ENCODE data around the gene SLC6A7.

SLC6A7 gene

DNA sequence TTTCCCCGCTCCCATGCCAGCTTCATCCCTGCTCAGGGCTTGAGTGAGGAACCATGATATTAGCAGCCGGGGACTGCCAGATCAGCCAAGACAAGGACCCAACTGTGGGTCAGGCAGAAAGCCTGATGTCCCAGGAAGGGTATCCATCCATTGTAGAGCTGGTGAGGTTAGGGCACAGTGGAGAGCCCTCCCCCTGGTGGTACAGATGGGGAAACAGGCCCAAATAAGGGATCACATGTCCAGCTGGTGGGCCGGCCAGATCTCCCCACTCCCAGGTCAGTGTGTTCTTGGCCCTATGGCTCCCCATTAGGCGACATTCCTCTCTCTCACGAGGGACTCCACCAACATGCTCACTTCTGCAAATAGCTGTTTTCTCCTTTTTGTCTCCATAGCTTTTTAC, 14.3 kb upstream of the SLC6A7 start:
- no peak for DNase-seq

DNA sequence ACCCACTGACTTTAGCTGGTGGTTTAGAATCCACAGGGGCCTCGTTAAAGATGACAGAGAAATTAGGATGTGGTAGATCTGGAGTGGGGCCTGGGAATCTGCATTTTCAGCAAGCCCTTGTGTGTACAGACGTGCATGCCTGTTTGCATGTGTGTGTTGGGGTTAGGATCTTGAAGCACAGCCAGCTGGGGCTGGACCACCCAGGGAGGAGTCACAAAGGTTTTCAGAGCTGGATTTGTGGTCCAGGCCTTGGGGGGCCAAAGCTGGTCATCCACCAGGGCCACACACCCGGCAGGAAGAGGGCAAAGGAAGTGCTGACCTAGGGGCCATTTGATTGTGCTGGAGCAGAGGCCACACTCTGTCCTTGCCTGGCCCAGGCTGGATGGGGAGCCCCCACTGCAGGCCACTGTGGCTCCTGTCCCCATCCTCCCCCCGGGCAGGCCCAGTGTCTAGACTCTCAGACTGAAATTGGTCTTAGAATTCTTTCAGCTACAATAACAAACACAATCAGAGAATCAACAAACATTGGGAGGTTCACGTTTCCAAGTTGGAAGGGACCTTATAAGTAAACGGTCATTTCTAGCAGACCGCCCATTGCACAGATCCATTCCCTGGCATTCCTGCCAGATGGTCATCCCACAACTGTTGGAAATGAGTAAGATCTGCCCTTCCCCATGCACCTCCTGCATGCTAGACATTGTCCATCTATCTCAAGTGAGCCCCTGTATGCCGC, 13.0 kb upstream of the SLC6A7 start:
- DNase-seq, result no peak

DNA sequence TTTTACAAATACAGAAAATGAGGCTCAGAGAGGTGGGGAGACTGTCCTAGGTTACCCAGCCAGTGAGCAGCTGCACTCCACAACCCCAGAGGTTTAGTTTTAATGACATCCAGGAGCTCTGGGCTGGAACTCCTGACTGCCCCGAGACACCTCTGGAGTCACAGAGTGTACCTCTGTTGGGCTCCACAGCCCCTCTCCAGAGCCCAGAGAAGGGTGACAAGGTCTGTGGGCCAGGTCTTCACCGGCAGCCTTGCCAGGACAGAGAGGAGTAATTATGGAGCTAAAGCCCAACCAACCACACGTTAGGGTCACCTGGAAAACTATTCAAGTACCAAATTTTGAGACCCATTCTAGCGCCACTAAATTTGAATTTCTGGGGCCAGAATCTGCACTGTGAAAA, 12.1 kb upstream of the SLC6A7 start:
- DNase-seq, result no peak

GRCh38 chr5:150178262-150178661, 11.6 kb upstream of the SLC6A7 start:
- no peak for DNase-seq

GRCh38 chr5:150179019-150179620, 10.7 kb upstream of the SLC6A7 start:
- DNase-seq, result no peak

DNA sequence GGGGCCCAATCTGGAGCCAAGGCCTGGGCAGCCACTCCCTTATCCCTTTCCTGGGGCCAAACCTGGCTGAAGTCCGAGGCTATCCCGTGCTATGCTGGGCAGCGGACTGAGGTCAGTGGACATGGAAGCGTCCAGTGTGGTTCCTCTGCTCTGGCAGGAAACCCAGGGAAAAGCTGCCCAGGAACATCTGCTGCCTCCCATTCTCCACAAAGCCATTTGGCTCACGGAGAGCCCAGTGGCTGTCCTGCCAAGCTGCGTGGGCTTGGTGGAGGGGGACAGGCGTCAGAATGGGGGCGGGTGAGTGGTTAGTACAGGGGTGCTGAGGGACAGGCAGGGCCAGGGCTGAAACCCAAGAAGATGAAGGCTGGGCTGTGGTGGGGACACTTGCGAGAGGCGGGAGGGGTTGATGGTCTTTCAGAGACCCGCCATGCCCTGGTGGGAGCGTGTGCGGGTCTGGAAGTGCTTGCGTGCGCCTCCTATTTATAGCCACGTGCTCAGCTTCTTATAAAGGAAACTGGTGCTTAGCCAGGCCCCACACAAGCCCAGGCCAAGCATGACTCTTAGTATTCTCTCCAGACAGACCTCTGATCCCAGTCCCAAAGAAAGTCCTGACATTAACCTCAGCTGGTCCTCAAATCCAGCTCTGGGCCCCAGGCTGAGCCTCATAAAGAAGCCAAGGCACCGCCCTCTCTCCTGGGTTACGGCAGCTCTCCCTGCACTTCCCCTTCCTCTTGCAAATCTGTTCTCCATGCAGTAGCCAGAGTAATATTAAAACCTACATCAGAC, 9.4 kb upstream of the SLC6A7 start:
- no peak for DNase-seq

DNA sequence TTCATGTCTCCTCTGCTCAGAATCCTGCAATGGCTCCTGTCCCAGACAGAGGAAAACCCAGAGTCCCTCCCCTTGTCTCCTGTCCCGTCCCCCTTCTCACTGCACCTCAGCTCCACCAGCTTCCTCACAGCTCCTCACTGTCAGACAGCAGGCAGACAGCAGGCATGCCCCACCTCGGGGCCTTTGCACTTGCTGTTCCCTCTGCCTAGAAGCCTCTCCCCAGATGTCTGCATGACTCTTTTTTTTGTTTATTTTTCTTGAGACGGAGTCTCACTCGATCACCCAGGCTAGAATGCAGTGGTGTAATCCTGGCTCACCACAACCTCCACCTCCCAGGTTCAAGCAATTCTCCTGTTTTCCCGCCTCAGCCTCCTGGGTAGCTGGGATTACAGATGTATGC, 8.8 kb upstream of the SLC6A7 start:
- no peak for DNase-seq

GRCh38 chr5:150181766-150182545, 7.9 kb upstream of the SLC6A7 start:
- no peak for DNase-seq

GRCh38 chr5:150182774-150183173, 7.1 kb upstream of the SLC6A7 start:
- no peak for DNase-seq

DNA sequence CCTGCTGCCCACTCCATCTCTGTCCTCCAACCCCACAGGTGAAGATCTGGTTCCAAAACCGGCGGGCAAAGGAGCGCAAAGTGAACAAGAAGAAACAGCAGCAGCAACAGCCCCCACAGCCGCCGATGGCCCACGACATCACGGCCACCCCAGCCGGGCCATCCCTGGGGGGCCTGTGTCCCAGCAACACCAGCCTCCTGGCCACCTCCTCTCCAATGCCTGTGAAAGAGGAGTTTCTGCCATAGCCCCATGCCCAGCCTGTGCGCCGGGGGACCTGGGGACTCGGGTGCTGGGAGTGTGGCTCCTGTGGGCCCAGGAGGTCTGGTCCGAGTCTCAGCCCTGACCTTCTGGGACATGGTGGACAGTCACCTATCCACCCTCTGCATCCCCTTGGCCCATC, 6.4 kb upstream of the SLC6A7 start:
- no peak for DNase-seq

DNA sequence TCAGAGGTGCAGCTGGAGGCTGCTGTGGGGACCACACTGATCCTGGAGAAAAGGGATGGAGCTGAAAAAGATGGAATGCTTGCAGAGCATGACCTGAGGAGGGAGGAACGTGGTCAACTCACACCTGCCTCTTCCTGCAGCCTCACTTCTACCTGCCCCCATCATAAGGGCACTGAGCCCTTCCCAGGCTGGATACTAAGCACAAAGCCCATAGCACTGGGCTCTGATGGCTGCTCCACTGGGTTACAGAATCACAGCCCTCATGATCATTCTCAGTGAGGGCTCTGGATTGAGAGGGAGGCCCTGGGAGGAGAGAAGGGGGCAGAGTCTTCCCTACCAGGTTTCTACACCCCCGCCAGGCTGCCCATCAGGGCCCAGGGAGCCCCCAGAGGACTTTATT, 5.9 kb upstream of the SLC6A7 start:
- DNase-seq, result no peak

- no peak for DNase-seq
Observed at GRCh38 chr5:150184990-150185912, 4.6 kb upstream of the SLC6A7 start.

DNA sequence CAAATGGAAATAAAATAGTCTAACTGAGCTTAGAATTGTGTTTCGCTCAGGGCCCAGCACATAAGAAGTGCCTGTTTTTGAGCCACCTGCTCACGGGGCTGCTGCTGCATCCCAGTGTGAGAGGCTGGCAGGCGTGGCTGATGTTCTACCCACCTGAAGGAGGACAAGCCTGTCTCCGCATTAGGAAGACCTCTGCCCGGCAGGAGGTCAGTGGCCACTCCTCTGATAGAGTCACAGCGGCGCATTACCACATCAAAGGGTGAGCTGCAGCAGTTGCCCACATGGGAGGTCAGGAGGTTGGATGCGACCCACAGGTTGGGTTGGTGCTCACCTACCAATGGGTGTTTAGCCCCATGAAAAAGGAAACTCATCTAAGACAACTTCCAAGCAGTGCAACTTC, 3.7 kb upstream of the SLC6A7 start:
- no peak for DNase-seq

GRCh38 chr5:150186897-150187296, 3.0 kb upstream of the SLC6A7 start:
- DNase-seq, result no peak

- no peak for DNase-seq
Observed at GRCh38 chr5:150188146-150188842, 1.6 kb upstream of the SLC6A7 start.

DNA sequence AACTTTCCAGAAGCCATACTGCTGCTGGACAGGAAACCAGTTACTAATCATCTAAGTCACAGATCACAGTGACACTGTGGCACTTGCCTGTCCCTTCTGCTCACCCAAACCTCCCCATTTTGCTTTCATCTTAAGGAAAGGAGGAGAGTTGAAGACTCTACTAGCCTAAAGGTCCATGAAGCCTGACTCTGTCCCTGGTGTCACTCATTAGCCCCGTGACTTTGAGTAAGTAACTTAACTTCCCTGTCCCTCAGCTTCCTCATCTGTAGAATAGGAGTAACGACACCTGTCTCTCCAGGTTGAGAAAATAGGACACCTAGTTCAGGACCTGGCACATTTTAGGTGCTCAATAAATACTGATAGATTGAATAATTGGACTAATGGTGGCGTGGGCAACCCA, 536 bp upstream of the SLC6A7 start:
- no peak for DNase-seq

DNA sequence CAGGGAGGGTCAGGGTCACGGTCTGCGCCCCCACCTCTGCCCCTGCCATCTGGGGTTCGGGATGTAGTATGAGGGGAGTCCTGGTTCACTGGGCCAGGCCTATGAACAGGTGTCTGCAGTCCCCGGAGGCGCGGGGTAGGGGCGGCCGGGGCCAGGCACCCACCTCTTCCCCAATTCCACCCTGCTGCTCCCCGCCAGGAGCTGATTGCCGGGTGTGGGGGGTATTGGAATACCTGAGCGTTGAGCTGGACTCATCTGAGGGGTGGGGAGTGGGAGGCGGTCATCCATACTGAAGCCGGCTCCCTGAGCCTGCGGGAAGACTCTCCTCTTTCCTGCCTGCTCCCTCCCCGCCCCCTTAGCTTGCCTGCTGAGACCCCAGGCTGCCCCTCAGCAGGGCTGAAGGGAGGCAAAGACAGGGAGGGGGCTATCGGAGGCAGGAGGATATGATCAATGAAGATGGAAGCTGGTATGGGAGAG, 679 bp downstream of the SLC6A7 start:
- DNase-seq, result no peak

- DNase-seq, result no peak
Observed at GRCh38 chr5:150190987-150191386, 1.1 kb downstream of the SLC6A7 start.

- no peak for DNase-seq
Observed at GRCh38 chr5:150192462-150192861, 2.6 kb downstream of the SLC6A7 start.

- no peak for DNase-seq
Observed at GRCh38 chr5:150195736-150196485, 6.0 kb downstream of the SLC6A7 start.

GRCh38 chr5:150196514-150196913, 6.7 kb downstream of the SLC6A7 start:
- no peak for DNase-seq
